ENCODE data around the gene ARHGEF28.

DNA sequence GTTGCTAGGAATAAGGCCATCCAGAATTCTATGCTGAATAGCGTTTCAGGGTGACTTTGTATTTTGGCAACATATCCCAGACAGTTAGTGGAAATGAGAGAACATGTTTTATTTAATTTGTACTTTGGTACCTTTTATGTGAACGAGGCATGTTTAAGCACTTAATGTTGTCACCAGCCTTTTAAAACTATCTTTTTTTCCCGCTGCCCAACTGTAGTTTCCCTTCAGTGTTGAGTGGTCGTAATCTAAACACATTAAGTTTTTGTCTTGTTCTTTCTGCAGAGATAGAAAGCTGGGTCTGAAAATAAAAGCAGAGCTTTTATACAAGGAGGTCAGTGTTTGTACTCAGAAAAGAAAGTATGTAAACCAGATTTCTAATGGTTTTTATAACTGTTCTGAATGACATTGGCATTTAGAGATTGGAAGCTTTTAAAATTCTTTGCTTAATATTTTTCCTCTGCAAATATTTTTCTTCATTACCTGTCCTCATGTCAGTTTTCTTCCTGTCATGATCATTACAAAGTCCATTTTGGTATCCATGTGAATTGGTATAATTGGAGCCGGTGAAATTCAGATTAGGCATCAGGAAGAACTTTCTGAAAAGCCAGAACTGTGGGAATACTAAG lies 100.7 kb downstream of the ARHGEF28 start:
- no peak for TF ChIP-seq CTCF (IDR thresholded peaks at IDR 0.05)
- no peak for TF ChIP-seq EZH2 (IDR thresholded peaks at IDR 0.05)
- TF ChIP-seq EZH2phosphoT487 (IDR thresholded peaks at IDR 0.05): no peak
